Right lobe of liver (tissue), 6 donors: ENCODE results near the gene PLOD1. TPM values are rescaled to one million over a fixed set of nuclear protein-coding genes. Genes with fewer than 3 reads are reported as not detected.

ENCODE experiments used
- ATAC-seq, 4 donors: fragments of 200-7000 bp; cut with Tn5 transposase; one replicate each; pipeline ENCODE4 v1.9.1; 2020; ENCODE audit warnings: mild to moderate bottlenecking in 4 of 4, moderate library complexity in 4 of 4
- DNase-seq, 3 donors: peaks; one replicate each; pipeline ENCODE4 v3.0.0-alpha.2; 2020
- H3K27ac ChIP-seq, 3 donors: fragments of 200-600 bp; one replicate each; pipeline ENCODE4 v1.8.0; 2022
- H3K27me3 ChIP-seq, 2 donors: fragments of 200-600 bp; one replicate each; pipeline ENCODE4 v1.8.0; 2022
- H3K36me3 ChIP-seq, 4 donors: fragments of 200-600 bp; sonication (generic) in 1 of 4; one replicate each; pipeline versions ENCODE4 v1.5.1 to v1.8.0; 2017 to 2022; ENCODE audit warnings: control low read depth in 1 of 4
- H3K4me1 ChIP-seq, 4 donors: fragments of 200-600 bp; sonication (generic) in 1 of 4; one replicate each; pipeline versions ENCODE4 v1.5.1 to v1.8.0; 2017 to 2022; ENCODE audit warnings: control low read depth in 1 of 4
- H3K4me3 ChIP-seq, 3 donors: fragments of 200-600 bp; one replicate each; pipeline ENCODE4 v1.8.0; 2022
- H3K9me3 ChIP-seq, 4 donors: fragments of 200-600 bp; sonication (generic) in 1 of 4; one replicate each; pipeline versions ENCODE4 v1.5.1 to v1.8.0; 2017 to 2022; ENCODE audit warnings: control low read depth in 1 of 4
- POLR2A ChIP-seq: fragments of 450-650 bp; IDR thresholded peaks from one replicate; pipeline ENCODE4 v1.6.1; 2017; ENCODE audit warnings: antibody characterized with exemption, mild to moderate bottlenecking
- WGBS: methylation state at CpG from one replicate; pipeline ENCODE4 v1.1.6; 2018; ENCODE audit warnings: low coverage, low lambda C conversion rate; ENCODE audit not compliant: insufficient coverage; ENCODE audit errors: missing lambda C conversion rate; 5-methylcytosine and 5-hydroxymethylcytosine counted together
- intact Hi-C, 2 donors: fragments of 100-400 bp; cut with DNase I; formaldehyde crosslinking; loops; one replicate each; pipeline versions ENCODE4 v1.11.2 to v1.14.1; 2022
- total RNA-seq, 6 experiments: library from RNA; depleted of rRNA in 2 of 6; stranded (reverse); fragments of >200 nt in 2 of 6; fragmentation: NEBNext Ultra II Directional in 3 of 6; extraction: Animal tissue kit (Norgen Biotek cat#: 25700) in 3 of 6; gene quantifications; one replicate each; pipeline versions ENCODE4 v1.1.0 to v1.2.4, GENCODE V29; 2016 to 2023
- TF ChIP-seq, protein P1 (sequence below), 4 donors: fragments of 200-600 bp in 3 of 4; fragments of 450-650 bp in 1 of 4; IDR thresholded peaks; one replicate each; pipeline versions ENCODE4 v1.5.1 to v1.8.0; 2016 to 2022; ENCODE audit warnings: antibody characterized with exemption in 4 of 4, mild to moderate bottlenecking in 2 of 4
- donor health status: DM: no; HTN: yes; CAD: no.
- donor health status: DM: no; HTN: no; CAD: no.
- donor health status: DM: no; HTN: no; CAD: no.
- donor health status: DM: no; HTN: yes; CAD: no.
- donor health status: DM: no; HTN: yes; CAD: no.

Gene PLOD1
- total RNA-seq, 6 experiments from 2014 or later = 70.2 to 119 (median 93.8) TPM

DNA sequence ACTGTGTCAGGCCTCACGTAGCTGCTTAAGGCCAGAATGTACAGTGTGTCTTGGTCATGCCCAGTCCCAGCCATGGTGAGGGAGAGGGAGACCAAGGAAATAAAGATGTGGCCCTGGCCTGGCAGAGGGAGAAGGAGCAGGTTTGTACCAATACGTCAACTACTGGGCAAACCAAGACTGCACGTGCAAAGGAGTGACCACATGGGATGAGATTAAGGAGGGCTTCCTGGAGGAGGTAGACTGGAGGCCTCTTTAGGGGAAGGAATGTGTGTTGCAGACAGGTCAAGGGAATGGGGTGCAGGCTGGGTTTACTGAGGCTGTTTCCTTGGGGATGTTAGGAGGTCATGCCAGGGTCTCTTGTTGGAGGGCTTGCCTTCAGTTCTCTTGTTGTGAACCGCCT, 7.8 kb downstream of the PLOD1 start:
- 91% methylated on average over 3 of the region's 4 CpGs for WGBS

GRCh38 chr1:11943619-11944018, 9.1 kb downstream of the PLOD1 start:
- H3K27ac ChIP-seq = no peak overlapping the region
- no peaks in the 10 kb centered on the region for H3K9me3 ChIP-seq
- H3K36me3 ChIP-seq = peaks cover 0 to 4% (median 2%) of the 10 kb centered on the region in 4 donors
- DNase-seq = no peak
- H3K27me3 ChIP-seq = no peaks in the 10 kb centered on the region
- H3K4me1 ChIP-seq = peaks cover 0 to 15% (median 3%) of the 10 kb centered on the region in 4 donors
- intact Hi-C loops = no loop called here
- no peak overlapping the region for H3K4me3 ChIP-seq
- WGBS = 90% methylated on average over 2 of the region's 4 CpGs
- no peak for TF ChIP-seq POLR2A
- TF ChIP-seq, protein P1, sequence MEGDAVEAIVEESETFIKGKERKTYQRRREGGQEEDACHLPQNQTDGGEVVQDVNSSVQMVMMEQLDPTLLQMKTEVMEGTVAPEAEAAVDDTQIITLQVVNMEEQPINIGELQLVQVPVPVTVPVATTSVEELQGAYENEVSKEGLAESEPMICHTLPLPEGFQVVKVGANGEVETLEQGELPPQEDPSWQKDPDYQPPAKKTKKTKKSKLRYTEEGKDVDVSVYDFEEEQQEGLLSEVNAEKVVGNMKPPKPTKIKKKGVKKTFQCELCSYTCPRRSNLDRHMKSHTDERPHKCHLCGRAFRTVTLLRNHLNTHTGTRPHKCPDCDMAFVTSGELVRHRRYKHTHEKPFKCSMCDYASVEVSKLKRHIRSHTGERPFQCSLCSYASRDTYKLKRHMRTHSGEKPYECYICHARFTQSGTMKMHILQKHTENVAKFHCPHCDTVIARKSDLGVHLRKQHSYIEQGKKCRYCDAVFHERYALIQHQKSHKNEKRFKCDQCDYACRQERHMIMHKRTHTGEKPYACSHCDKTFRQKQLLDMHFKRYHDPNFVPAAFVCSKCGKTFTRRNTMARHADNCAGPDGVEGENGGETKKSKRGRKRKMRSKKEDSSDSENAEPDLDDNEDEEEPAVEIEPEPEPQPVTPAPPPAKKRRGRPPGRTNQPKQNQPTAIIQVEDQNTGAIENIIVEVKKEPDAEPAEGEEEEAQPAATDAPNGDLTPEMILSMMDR (IDR thresholded peaks at IDR 0.05) = no peak
- ATAC-seq = no peak

More for the DNA sequence above, 7.8 kb downstream of the PLOD1 start:
- no peak for TF ChIP-seq POLR2A
- TF ChIP-seq, protein P1 (IDR thresholded peaks at IDR 0.05) = no peak
- Histone ChIP-seq H3K27ac (no peak overlapping the region), H3K4me1 (peaks cover 0 to 15% (median 3%) of the 10 kb centered on the region in 4 donors), H3K4me3 (no peak overlapping the region), H3K9me3 (no peaks in the 10 kb centered on the region), H3K27me3 (no peaks in the 10 kb centered on the region), H3K36me3 (peaks cover 0 to 4% (median under 1%) of the 10 kb centered on the region in 4 donors)
- ATAC-seq (no peak), DNase-seq (no peak)
- intact Hi-C loops = no loop called here

DNA sequence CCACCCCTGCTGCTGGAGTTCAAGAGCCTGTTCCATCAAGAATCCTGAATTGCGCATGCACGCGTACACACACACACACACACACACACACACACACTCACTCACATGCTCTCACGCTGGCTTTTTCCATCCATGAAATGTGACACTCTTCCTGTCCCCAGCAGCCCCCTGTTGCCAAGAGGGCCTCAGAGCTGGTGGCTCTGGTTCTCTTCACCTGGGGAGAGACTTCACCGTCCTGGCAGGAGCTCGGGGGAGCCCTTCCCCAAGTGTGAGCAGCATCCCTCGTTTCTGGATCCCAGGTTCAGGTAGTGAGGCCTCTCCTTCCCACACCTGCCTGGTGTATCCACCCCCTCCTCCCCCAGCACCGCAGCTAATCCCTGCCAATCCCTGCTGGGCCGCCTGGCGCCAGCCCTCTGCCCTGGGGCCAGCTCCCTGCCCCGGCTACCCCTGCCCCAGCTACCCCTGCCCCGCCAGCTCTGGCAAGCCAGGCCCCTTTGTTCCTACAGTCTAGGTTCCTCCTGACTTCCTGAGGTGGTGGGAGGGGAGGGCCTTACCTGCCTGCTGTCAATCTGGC, 9.9 kb downstream of the PLOD1 start:
- no peak overlapping the region for H3K4me3 ChIP-seq
- no peaks in the 10 kb centered on the region for H3K27me3 ChIP-seq
- ATAC-seq (no peak), DNase-seq (no peak)
- peaks cover 0 to 15% (median 3%) of the 10 kb centered on the region in 4 donors for H3K4me1 ChIP-seq
- H3K36me3 ChIP-seq = peaks cover 0 to 4% (median 2%) of the 10 kb centered on the region in 4 donors
- H3K9me3 ChIP-seq = no peaks in the 10 kb centered on the region
- H3K27ac ChIP-seq = no peak overlapping the region
- intact Hi-C loops = no loop called here
- TF ChIP-seq, protein P1 (IDR thresholded peaks at IDR 0.05) = no peak
- 75% methylated on average over 3 of the region's 12 CpGs for WGBS

- 72% methylated on average over 3 of the region's 3 CpGs for WGBS
- Histone ChIP-seq H3K36me3 (peaks cover 0 to 24% (median 4%) of the 10 kb centered on the region in 4 donors), H3K9me3 (no peaks in the 10 kb centered on the region), H3K4me3 (no peak overlapping the region), H3K27me3 (no peaks in the 10 kb centered on the region), H3K4me1 (no peaks in the 10 kb centered on the region), H3K27ac (no peak overlapping the region)
- no peak for TF ChIP-seq POLR2A
- TF ChIP-seq, protein P1 (IDR thresholded peaks at IDR 0.05) = no peak
- intact Hi-C loops = no loop called here
- ATAC-seq (no peak), DNase-seq (no peak)
These were observed 12.1 kb downstream of the PLOD1 start for GRCh38 chr1:11946647-11947046.
